Heart left ventricle (tissue), 16 donors: Measurements from ENCODE around the gene CARS2. TPM values are rescaled to one million over a fixed set of nuclear protein-coding genes. Genes with fewer than 3 reads are reported as not detected.

Source experiments
- ATAC-seq, 4 donors: fragments of 200-7000 bp; cut with Tn5 transposase; one replicate each; pipeline ENCODE4 v1.9.1; 2020 to 2022; ENCODE audit warnings: moderate library complexity in 4 of 4, mild to moderate bottlenecking in 3 of 4, moderate number of reproducible peaks in 1 of 4
- DNase-seq, 5 donors: peaks; one replicate each; pipeline ENCODE4 v3.0.0-alpha.2; 2020
- H3K27ac ChIP-seq, 12 donors: fragments of 200-600 bp; sonication (generic) in 4 of 12; one replicate each; pipeline versions ENCODE4 v1.5.0 to v1.8.0; 2016 to 2022; ENCODE audit warnings: mild to moderate bottlenecking in 2 of 12
- H3K27me3 ChIP-seq, 9 donors: fragments of 200-600 bp; sonication (generic) in 2 of 9; one replicate each; pipeline versions ENCODE4 v1.5.1 to v1.8.0; 2016 to 2022; ENCODE audit warnings: mild to moderate bottlenecking in 3 of 9
- H3K36me3 ChIP-seq, 9 donors: fragments of 200-600 bp; sonication (generic) in 2 of 9; one replicate each; pipeline versions ENCODE4 v1.5.0 to v1.8.0; 2018 to 2022; ENCODE audit warnings: mild to moderate bottlenecking in 2 of 9
- H3K4me1 ChIP-seq, 12 donors: fragments of 200-600 bp; sonication (generic) in 4 of 12; one replicate each; pipeline versions ENCODE4 v1.5.0 to v1.8.0; 2016 to 2022; ENCODE audit warnings: mild to moderate bottlenecking in 3 of 12
- H3K4me3 ChIP-seq, 12 donors: fragments of 200-600 bp; sonication (generic) in 4 of 12; one replicate each; pipeline versions ENCODE4 v1.5.0 to v1.8.0; 2017 to 2022; ENCODE audit warnings: mild to moderate bottlenecking in 9 of 12, moderate library complexity in 4 of 12
- H3K9me3 ChIP-seq, 12 donors: fragments of 200-600 bp; sonication (generic) in 4 of 12; one replicate each; pipeline versions ENCODE4 v1.5.0 to v1.8.0; 2016 to 2022; ENCODE audit warnings: mild to moderate bottlenecking in 1 of 12
- POLR2A ChIP-seq, 2 donors: fragments of 450-650 bp; IDR thresholded peaks; one replicate each; pipeline ENCODE4 v1.6.1; 2017; ENCODE audit warnings: antibody characterized with exemption in 2 of 2, mild to moderate bottlenecking in 2 of 2, moderate library complexity in 2 of 2
- WGBS, 4 donors: extraction: QIAGEN DNeasy Blood & Tissue Kit in 2 of 4; methylation state at CpG; one replicate each; pipeline versions ENCODE4 v1.1.5 to v1.1.7; 2013 to 2018; 5-methylcytosine and 5-hydroxymethylcytosine counted together
- intact Hi-C, 10 donors: fragments of 100-400 bp; cut with DNase I; formaldehyde crosslinking; loops; one replicate each; pipeline versions ENCODE4 v1.11.1 to v1.14.2; 2022
- polyA plus RNA-seq, 2 donors: library from polyadenylated mRNA; stranded (reverse); fragments of 200-250 nt; gene quantifications; one replicate each; pipeline ENCODE4 v1.2.3, GENCODE V29; 2013
- total RNA-seq, 9 donors: library from RNA; depleted of rRNA in 2 of 9; stranded (reverse); fragments of >200 nt in 2 of 9; fragmentation: NEBNext Ultra II Directional in 3 of 9; extraction: Animal tissue kit (Norgen Biotek cat#: 25700) in 3 of 9; gene quantifications; one replicate each; pipeline versions ENCODE4 v1.1.0 to v1.2.4, GENCODE V29; 2016 to 2023
- TF ChIP-seq, protein P1 (sequence below), 12 donors: fragments of 200-600 bp; sonication (generic) in 4 of 12; IDR thresholded peaks; one replicate each; pipeline versions ENCODE4 v1.5.0 to v1.8.0; 2018 to 2022; ENCODE audit warnings: antibody characterized with exemption in 12 of 12, mild to moderate bottlenecking in 5 of 12
- donor health status: ischemic (EF 13 %, LVEDD 7.1; RV severe dilation, severe dysfunction).
- donor health status: healthy with polysubstance abuse.
- donor health status: DM: no; HTN: yes; CAD: no.
- donor health status: DM: no; HTN: no; CAD: no.
- donor health status: ischemic (EF 25% LVEDD 6.9; RV normal size, moderate dysfunction).
- donor health status: ischemic (EF 25% LVEDD 5.7; RV mildly dilated, moderate dysfunction).
- donor health status: healthy.
- donor health status: DM: yes; HTN: yes; CAD: no.
- donor health status: ischemic (EF 35%, LVEDD 5.7; RV mildly dilated, moderate dysfunction).
- donor health status: nonischemic (EF 11% LVEDD 7.7; RV severe dilation, severe dysfunction).
- donor health status: DM: yes; HTN: yes; CAD: no.
- donor health status: PGD.
- donor health status: ischemic (EF 29% LVEDD 5.4; RV normal size, mild dysfunction).
- donor health status: nonischemic (EF 23%, LVEDD 6.1; RV moderate dilation, normal function).

The CARS2 gene
- total and polyA plus RNA-seq, 11 donors = 35.4 to 78.5 (median 44.3) TPM

DNA sequence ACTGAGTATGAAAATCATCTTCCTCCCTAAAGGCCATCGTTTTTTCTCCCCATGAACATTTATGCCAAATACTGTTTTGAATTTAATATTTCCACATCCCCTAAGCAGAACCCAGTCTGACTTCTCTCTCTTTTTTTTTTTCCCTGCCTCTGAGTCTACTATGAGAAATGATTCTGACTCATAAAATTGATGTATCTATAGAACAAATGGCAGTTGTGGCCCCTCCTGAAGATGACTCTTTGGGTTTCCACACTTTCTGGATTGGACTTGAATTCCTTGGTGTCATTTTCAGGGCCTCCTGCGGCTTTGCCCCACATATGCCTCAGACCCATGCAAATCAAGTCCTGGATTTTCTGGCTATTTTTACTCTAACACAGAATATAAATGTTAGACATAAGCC is 113.3 kb downstream of the CARS2 start:
- TF ChIP-seq POLR2A (IDR thresholded peaks at IDR 0.05) = no peak
- TF ChIP-seq, protein P1, sequence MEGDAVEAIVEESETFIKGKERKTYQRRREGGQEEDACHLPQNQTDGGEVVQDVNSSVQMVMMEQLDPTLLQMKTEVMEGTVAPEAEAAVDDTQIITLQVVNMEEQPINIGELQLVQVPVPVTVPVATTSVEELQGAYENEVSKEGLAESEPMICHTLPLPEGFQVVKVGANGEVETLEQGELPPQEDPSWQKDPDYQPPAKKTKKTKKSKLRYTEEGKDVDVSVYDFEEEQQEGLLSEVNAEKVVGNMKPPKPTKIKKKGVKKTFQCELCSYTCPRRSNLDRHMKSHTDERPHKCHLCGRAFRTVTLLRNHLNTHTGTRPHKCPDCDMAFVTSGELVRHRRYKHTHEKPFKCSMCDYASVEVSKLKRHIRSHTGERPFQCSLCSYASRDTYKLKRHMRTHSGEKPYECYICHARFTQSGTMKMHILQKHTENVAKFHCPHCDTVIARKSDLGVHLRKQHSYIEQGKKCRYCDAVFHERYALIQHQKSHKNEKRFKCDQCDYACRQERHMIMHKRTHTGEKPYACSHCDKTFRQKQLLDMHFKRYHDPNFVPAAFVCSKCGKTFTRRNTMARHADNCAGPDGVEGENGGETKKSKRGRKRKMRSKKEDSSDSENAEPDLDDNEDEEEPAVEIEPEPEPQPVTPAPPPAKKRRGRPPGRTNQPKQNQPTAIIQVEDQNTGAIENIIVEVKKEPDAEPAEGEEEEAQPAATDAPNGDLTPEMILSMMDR (IDR thresholded peaks at IDR 0.05) = no peak

More for the DNA sequence above, 113.3 kb downstream of the CARS2 start:
- intact Hi-C loops = loop anchor here (1.0 to 10.0 kb wide), 7 partner anchors 52 to 462 kb away; no protein-coding TSS in a partner anchor
- Histone ChIP-seq H3K36me3 (no peaks in the 10 kb centered on the region), H3K27ac (no peak overlapping the region), H3K27me3 (no peaks in the 10 kb centered on the region), H3K4me1 (peaks cover 0 to 5% (median 0%) of the 10 kb centered on the region in 12 donors), H3K9me3 (no peaks in the 10 kb centered on the region), H3K4me3 (no peak overlapping the region)
- ATAC-seq = no peak
- no peak for DNase-seq
- 81 to 85% (median 83%) methylated on average over 2 of the region's 2 CpGs for WGBS, 4 donors

Other genes starting within 250 kb of the CARS2 start
- gene RAB20, start 144.4 kb downstream of the CARS2 start, total RNA-seq = 10 to 100 TPM in 8 of 9 donors, 1 to 10 TPM in 1; 5.5 to 30.2 (median 13.7) TPM
- 10 to 100 TPM in 1 of 2 donors, 1 to 10 TPM in 1; 7.4 to 17.3 TPM for gene RAB20, start 144.4 kb downstream of the CARS2 start, polyA plus RNA-seq
- 10 to 100 TPM; 19.2 to 31.4 (median 25.0) TPM for gene NAXD, start 90.6 kb downstream of the CARS2 start, total RNA-seq
- 10 to 100 TPM; 22.4 to 22.8 TPM for gene NAXD, start 90.6 kb downstream of the CARS2 start, polyA plus RNA-seq
- 1 to 10 TPM; 5.6 to 9.1 (median 6.6) TPM for gene ING1, start 7.6 kb upstream of the CARS2 start, total RNA-seq
- 10 to 100 TPM in 1 of 2 donors, 1 to 10 TPM in 1; 4.8 to 18.0 TPM for gene ING1, start 7.6 kb upstream of the CARS2 start, polyA plus RNA-seq
- 10 to 100 TPM; 37.9 to 81.3 (median 49.7) TPM for gene ANKRD10, start 209.0 kb upstream of the CARS2 start, total RNA-seq
- 10 to 100 TPM; 37.7 to 43.4 TPM for gene ANKRD10, start 209.0 kb upstream of the CARS2 start, polyA plus RNA-seq